ENCODE measurements around the gene LIN37. TPM values are rescaled to one million over a fixed set of nuclear protein-coding genes. Genes with fewer than 3 reads are reported as not detected.
A peak's percentile ranks its signal among the peaks of the same experiment; 100 is the strongest.

The LIN37 gene
- total and polyA plus RNA-seq, 2 of the 13 experiments (the other 11 are each of a cell fraction or from before 2014, with no cell fraction given) = 6.3 to 8.7 TPM

DNA sequence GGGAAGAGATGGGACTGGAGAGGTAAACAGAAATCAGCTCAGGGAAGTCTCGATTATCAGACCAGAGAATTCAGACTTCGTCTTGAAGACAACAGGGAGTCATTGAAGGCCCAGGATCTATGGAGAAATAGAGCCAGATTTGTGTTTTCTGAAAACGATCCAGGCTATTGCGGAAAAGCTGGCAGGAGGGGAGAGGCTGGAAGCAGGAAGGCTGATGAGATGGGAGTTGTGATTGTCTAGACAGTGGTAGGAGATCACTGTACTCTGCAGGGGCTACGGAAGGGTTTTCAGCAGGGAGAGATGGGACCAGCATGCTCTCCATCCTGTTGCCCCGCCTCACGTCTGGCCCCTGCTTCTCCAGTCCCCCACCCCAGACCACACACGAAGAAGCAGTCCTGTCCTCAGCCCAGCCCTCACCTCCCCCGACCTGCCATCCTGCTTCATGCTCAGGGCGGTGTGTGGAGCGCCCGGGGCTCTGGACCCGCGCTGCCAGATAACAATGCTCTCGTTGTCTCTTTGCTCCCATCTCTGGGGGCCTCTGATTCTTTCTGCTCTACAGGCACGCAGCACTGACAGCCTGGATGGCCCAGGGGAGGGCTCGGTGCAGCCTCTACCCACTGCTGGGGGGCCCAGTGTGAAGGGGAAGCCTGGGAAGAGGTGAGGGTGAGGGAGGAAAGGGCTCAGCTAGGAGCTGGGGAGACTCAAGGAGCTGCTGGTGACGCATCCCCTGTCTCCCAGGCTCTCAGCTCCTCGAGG is 28.9 kb downstream of the LIN37 start:
- peak overlapping the region in 1 of 3 experiments; percentile 55; a peak in 3 of 6 replicates for H3K4me3 ChIP-seq (replicated peaks in 1 of 3; ENCODE audit: insufficient read depth in 1 of 3, low read depth in 2 of 3, low read length in 3 of 3)
- no peak overlapping the region for H3K27ac ChIP-seq (ENCODE audit: extremely low read length, insufficient read depth, low read length)
- DNase-seq (ENCODE audit: low spot score) (peak; percentile 46), FAIRE-seq (no peak), ATAC-seq (peak; percentile 68)
- ChIA-PET POLR2A (interaction anchor here (1.0 to 1.8 kb wide), 4 partner anchors 9 to 37 kb away, joined by 3 to 6 read pairs (median 3); partner anchors contain the start of genes LIN37, PSENEN and U2AF1L4), CTCF (ENCODE audit: low intra/inter-chr PET ratio, low total read pairs) (no interaction called here)
- no peaks in the 10 kb centered on the region for H4K20me1 ChIP-seq (ENCODE audit: insufficient read depth, low read length)
- intact Hi-C loops (cut with micrococcal nuclease; ENCODE audit: unreplicated experiment) = loop anchor here (5.0 kb wide), 1 partner anchor 35 kb away; the partner anchor contains the start of gene PRODH2
- H3K9me3 ChIP-seq (ENCODE audit: low read length) = no peaks in the 10 kb centered on the region
- no peak overlapping the region for H2AFZ ChIP-seq (ENCODE audit: low read length)
- in situ Hi-C loops (cut with HindIII; ENCODE audit: extremely low pct_ligation_motif_present, low pct_unique_long_range_greater_than_20kb) = no loop called here
- no peaks in the 10 kb centered on the region for H3K27me3 ChIP-seq (ENCODE audit: control insufficient read depth in 1 of 2, insufficient read depth in 2 of 2, low read length in 2 of 2)
- H3K36me3 ChIP-seq (replicated peaks in 1 of 2; ENCODE audit: control insufficient read depth in 1 of 2, insufficient read depth in 2 of 2, low read length in 2 of 2) = peaks cover 0 to 2% of the 10 kb centered on the region in 2 experiments; a peak in 2 of 5 replicates
- peak overlapping the region; percentile 89 for H3K4me2 ChIP-seq (ENCODE audit: low read depth, low read length)
- H3K9ac ChIP-seq (ENCODE audit: insufficient read depth, low read depth, low read length) = 0 out of 2 replicates have a peak overlapping the region, but pooled peaks have one; percentile 11
- peaks cover 36% of the 10 kb centered on the region for H3K4me1 ChIP-seq (ENCODE audit: insufficient read depth, low read length)
- 19% methylated on average over 18 of the region's 19 CpGs for WGBS (ENCODE audit: low lambda C conversion rate)
- no TSS peak for BruUV-seq (replicated peaks)
- no peaks in the 10 kb centered on the region for H3K79me2 ChIP-seq (ENCODE audit: insufficient read depth, low read length)
- TF ChIP-seq, protein P1, sequence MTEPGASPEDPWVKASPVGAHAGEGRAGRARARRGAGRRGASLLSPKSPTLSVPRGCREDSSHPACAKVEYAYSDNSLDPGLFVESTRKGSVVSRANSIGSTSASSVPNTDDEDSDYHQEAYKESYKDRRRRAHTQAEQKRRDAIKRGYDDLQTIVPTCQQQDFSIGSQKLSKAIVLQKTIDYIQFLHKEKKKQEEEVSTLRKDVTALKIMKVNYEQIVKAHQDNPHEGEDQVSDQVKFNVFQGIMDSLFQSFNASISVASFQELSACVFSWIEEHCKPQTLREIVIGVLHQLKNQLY (CRISPR knock-in tag; IDR thresholded peaks at IDR 0.05) = no peak
- TF ChIP-seq SOX13 (IDR thresholded peaks at IDR 0.05) = no peak
- peak in 1 of 2 experiments; percentile 56; a peak in 2 of 4 replicates for TF ChIP-seq SOX13 (CRISPR knock-in tag; conservative IDR thresholded peaks at IDR 0.05 in 1 of 2, IDR thresholded peaks at IDR 0.05 in 1 of 2)
- no peak for TF ChIP-seq ELF1 (CRISPR knock-in tag; IDR thresholded peaks at IDR 0.05)
- TF ChIP-seq ZNF883 (CRISPR knock-in tag; IDR thresholded peaks at IDR 0.05; ENCODE audit: not compliant biosample characterization) = no peak
- TF ChIP-seq ZHX2 (IDR thresholded peaks at IDR 0.05; ENCODE audit: low read depth) = no peak
- TF ChIP-seq ZHX2 (CRISPR knock-in tag; IDR thresholded peaks at IDR 0.05; ENCODE audit: borderline replicate concordance) = no peak
- TF ChIP-seq, protein P2, sequence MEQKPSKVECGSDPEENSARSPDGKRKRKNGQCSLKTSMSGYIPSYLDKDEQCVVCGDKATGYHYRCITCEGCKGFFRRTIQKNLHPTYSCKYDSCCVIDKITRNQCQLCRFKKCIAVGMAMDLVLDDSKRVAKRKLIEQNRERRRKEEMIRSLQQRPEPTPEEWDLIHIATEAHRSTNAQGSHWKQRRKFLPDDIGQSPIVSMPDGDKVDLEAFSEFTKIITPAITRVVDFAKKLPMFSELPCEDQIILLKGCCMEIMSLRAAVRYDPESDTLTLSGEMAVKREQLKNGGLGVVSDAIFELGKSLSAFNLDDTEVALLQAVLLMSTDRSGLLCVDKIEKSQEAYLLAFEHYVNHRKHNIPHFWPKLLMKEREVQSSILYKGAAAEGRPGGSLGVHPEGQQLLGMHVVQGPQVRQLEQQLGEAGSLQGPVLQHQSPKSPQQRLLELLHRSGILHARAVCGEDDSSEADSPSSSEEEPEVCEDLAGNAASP (CRISPR knock-in tag; IDR thresholded peaks at IDR 0.05; ENCODE audit: borderline replicate concordance) = peak; percentile 30; the same call in 1 of the 2 replicates
- no peak for TF ChIP-seq ATF1 (CRISPR knock-in tag; IDR thresholded peaks at IDR 0.05)
- TF ChIP-seq, protein P3, sequence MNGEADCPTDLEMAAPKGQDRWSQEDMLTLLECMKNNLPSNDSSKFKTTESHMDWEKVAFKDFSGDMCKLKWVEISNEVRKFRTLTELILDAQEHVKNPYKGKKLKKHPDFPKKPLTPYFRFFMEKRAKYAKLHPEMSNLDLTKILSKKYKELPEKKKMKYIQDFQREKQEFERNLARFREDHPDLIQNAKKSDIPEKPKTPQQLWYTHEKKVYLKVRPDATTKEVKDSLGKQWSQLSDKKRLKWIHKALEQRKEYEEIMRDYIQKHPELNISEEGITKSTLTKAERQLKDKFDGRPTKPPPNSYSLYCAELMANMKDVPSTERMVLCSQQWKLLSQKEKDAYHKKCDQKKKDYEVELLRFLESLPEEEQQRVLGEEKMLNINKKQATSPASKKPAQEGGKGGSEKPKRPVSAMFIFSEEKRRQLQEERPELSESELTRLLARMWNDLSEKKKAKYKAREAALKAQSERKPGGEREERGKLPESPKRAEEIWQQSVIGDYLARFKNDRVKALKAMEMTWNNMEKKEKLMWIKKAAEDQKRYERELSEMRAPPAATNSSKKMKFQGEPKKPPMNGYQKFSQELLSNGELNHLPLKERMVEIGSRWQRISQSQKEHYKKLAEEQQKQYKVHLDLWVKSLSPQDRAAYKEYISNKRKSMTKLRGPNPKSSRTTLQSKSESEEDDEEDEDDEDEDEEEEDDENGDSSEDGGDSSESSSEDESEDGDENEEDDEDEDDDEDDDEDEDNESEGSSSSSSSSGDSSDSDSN (CRISPR knock-in tag; IDR thresholded peaks at IDR 0.05) = peak; percentile 52
- TF ChIP-seq MEIS1 (CRISPR knock-in tag; IDR thresholded peaks at IDR 0.05; ENCODE audit: borderline replicate concordance) = peak; percentile 30; the same call in 1 of the 2 replicates
- peak; percentile 68 for TF ChIP-seq SAP130 (CRISPR knock-in tag; IDR thresholded peaks at IDR 0.05; ENCODE audit: low read depth)
- peak; percentile 37; the same call in 1 of the 2 replicates for TF ChIP-seq TBX2 (CRISPR knock-in tag; IDR thresholded peaks at IDR 0.05; ENCODE audit: borderline replicate concordance)
